ENCODE results near the gene EME1.

The EME1 gene

GRCh38 chr17:50380369-50381259, 7.6 kb downstream of the EME1 start:
- peaks cover 47% of the 10 kb centered on the region for H3K36me3 ChIP-seq (ENCODE audit: control insufficient read depth, insufficient read depth, low read length)

GRCh38 chr17:50381260-50381815, 8.3 kb downstream of the EME1 start:
- Histone ChIP-seq H3K27ac (ENCODE audit: insufficient read depth, low read depth, low read length, poor library complexity, severe bottlenecking) (no peak overlapping the region), H3K4me3 (ENCODE audit: insufficient read depth, low read depth, low read length) (no peak overlapping the region), H3K36me3 (ENCODE audit: control insufficient read depth, insufficient read depth, low read length) (peaks cover 49% of the 10 kb centered on the region), H3K4me1 (ENCODE audit: control insufficient read depth, insufficient read depth, low read length) (no peaks in the 10 kb centered on the region), H3K27me3 (ENCODE audit: control insufficient read depth, insufficient read depth, low read length, poor library complexity, severe bottlenecking) (no peaks in the 10 kb centered on the region), H3K9me3 (ENCODE audit: control insufficient read depth, low read length) (no peaks in the 10 kb centered on the region)
- 96 to 97% methylated on average over 7 of the region's 7 CpGs for WGBS, 2 experiments

More at GRCh38 chr17:50380369-50381259, 7.6 kb downstream of the EME1 start:
- WGBS, 2 experiments = 94 to 96% methylated on average over 13 of the region's 13 CpGs
- no peaks in the 10 kb centered on the region for H3K4me1 ChIP-seq (ENCODE audit: control insufficient read depth, insufficient read depth, low read length)
- no peaks in the 10 kb centered on the region for H3K9me3 ChIP-seq (ENCODE audit: control insufficient read depth, low read length)
- H3K4me3 ChIP-seq (ENCODE audit: insufficient read depth, low read depth, low read length) = no peak overlapping the region
- H3K27ac ChIP-seq (ENCODE audit: insufficient read depth, low read depth, low read length, poor library complexity, severe bottlenecking) = no peak overlapping the region
- no peaks in the 10 kb centered on the region for H3K27me3 ChIP-seq (ENCODE audit: control insufficient read depth, insufficient read depth, low read length, poor library complexity, severe bottlenecking)

DNA sequence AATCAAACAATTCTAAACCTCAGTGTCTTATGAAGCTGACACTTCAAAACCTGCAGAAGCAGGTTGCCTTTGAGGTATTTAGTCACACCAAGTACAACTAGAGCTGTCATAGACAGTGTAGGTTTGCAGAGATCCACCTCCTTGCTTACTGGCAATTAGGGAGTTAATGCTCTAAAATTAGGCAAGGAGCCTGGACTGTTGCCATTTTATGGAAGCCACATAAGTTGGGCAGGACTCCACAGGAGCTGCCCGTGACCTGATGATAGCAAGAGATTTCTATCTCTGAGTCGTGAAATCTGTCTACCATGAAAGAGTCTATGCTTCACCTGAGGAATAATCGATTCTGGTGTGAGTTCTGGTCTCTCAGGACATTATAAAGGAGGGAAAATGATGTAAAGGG, 8.9 kb downstream of the EME1 start:
- Histone ChIP-seq H3K36me3 (ENCODE audit: control insufficient read depth, insufficient read depth, low read length) (peaks cover 52% of the 10 kb centered on the region), H3K27ac (ENCODE audit: insufficient read depth, low read depth, low read length, poor library complexity, severe bottlenecking) (no peak overlapping the region), H3K4me3 (ENCODE audit: insufficient read depth, low read depth, low read length) (no peak overlapping the region), H3K9me3 (ENCODE audit: control insufficient read depth, low read length) (no peaks in the 10 kb centered on the region), H3K27me3 (ENCODE audit: control insufficient read depth, insufficient read depth, low read length, poor library complexity, severe bottlenecking) (no peaks in the 10 kb centered on the region), H3K4me1 (ENCODE audit: control insufficient read depth, insufficient read depth, low read length) (no peaks in the 10 kb centered on the region)
- WGBS, 2 experiments = 95 to 96% methylated on average over 3 of the region's 3 CpGs

DNA sequence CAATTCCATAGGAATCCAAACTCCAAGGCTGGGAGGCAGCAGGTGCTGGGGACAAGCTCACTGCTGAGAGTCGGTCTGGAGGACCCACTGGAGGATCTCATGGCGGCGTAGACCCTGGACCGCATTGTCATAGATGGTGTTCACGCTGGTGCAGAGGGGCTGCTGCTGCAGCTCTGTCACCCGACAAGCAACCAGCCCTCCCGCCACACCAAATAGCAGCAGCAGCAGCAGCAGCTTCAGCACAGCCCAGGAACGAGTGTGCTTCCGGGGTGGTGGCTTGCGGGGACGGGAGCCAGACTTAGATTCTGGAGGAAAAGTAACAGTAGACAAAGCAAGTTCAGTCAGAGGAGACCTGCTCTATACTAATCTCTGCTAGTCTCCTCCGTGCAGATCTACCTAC, 9.9 kb downstream of the EME1 start:
- Histone ChIP-seq H3K4me3 (ENCODE audit: insufficient read depth, low read depth, low read length) (no peak overlapping the region), H3K9me3 (ENCODE audit: control insufficient read depth, low read length) (no peaks in the 10 kb centered on the region), H3K36me3 (ENCODE audit: control insufficient read depth, insufficient read depth, low read length) (peaks cover 60% of the 10 kb centered on the region), H3K4me1 (ENCODE audit: control insufficient read depth, insufficient read depth, low read length) (no peaks in the 10 kb centered on the region), H3K27ac (ENCODE audit: insufficient read depth, low read depth, low read length, poor library complexity, severe bottlenecking) (no peak overlapping the region), H3K27me3 (ENCODE audit: control insufficient read depth, insufficient read depth, low read length, poor library complexity, severe bottlenecking) (no peaks in the 10 kb centered on the region)
- WGBS, 2 experiments = 93 to 96% methylated on average over 12 of the region's 12 CpGs

- Histone ChIP-seq H3K27me3 (ENCODE audit: control insufficient read depth, insufficient read depth, low read length, poor library complexity, severe bottlenecking) (no peaks in the 10 kb centered on the region), H3K27ac (ENCODE audit: insufficient read depth, low read depth, low read length, poor library complexity, severe bottlenecking) (no peak overlapping the region), H3K4me3 (ENCODE audit: insufficient read depth, low read depth, low read length) (no peak overlapping the region), H3K9me3 (ENCODE audit: control insufficient read depth, low read length) (no peaks in the 10 kb centered on the region), H3K36me3 (ENCODE audit: control insufficient read depth, insufficient read depth, low read length) (peaks cover 89% of the 10 kb centered on the region), H3K4me1 (ENCODE audit: control insufficient read depth, insufficient read depth, low read length) (no peaks in the 10 kb centered on the region)
- WGBS, 2 experiments = 93 to 94% methylated on average over 3 of the region's 3 CpGs
These were observed 13.5 kb downstream of the EME1 start for GRCh38 chr17:50386510-50386909.

DNA sequence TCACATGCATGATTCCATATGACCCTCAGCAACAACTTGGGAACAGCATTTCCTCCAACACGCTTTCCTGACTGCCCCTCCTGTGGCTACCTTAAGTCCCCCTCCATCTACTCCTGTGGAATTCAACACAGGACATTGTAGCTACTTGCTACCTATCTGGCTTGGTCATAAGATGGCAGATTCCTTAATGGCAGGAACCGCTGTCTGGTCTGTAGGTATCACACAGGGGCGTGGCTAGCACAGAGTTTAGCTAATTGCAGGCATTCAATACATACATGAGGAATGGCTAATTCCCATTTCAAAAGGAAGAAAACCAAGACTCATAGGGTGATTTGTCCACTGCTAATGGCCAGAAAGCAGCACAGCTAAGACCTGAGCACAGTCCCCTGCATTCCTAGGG, 15.7 kb downstream of the EME1 start:
- no peaks in the 10 kb centered on the region for H3K4me1 ChIP-seq (ENCODE audit: control insufficient read depth, insufficient read depth, low read length)
- peaks cover 87% of the 10 kb centered on the region for H3K36me3 ChIP-seq (ENCODE audit: control insufficient read depth, insufficient read depth, low read length)

GRCh38 chr17:50389534-50389933, 16.5 kb downstream of the EME1 start:
- no peak overlapping the region for H3K4me3 ChIP-seq (ENCODE audit: insufficient read depth, low read depth, low read length)
- no peaks in the 10 kb centered on the region for H3K27me3 ChIP-seq (ENCODE audit: control insufficient read depth, insufficient read depth, low read length, poor library complexity, severe bottlenecking)
- 93 to 97% methylated on average over 6 of the region's 6 CpGs for WGBS, 2 experiments
- no peak overlapping the region for H3K27ac ChIP-seq (ENCODE audit: insufficient read depth, low read depth, low read length, poor library complexity, severe bottlenecking)
- no peaks in the 10 kb centered on the region for H3K9me3 ChIP-seq (ENCODE audit: control insufficient read depth, low read length)
- H3K36me3 ChIP-seq (ENCODE audit: control insufficient read depth, insufficient read depth, low read length) = peaks cover 87% of the 10 kb centered on the region
- H3K4me1 ChIP-seq (ENCODE audit: control insufficient read depth, insufficient read depth, low read length) = no peaks in the 10 kb centered on the region

More for the DNA sequence above, 15.7 kb downstream of the EME1 start:
- Histone ChIP-seq H3K9me3 (ENCODE audit: control insufficient read depth, low read length) (no peaks in the 10 kb centered on the region), H3K27me3 (ENCODE audit: control insufficient read depth, insufficient read depth, low read length, poor library complexity, severe bottlenecking) (no peaks in the 10 kb centered on the region), H3K27ac (ENCODE audit: insufficient read depth, low read depth, low read length, poor library complexity, severe bottlenecking) (no peak overlapping the region), H3K4me3 (ENCODE audit: insufficient read depth, low read depth, low read length) (no peak overlapping the region)
- 95 to 96% methylated on average over 3 of the region's 3 CpGs for WGBS, 2 experiments

GRCh38 chr17:50392621-50393020, 19.6 kb downstream of the EME1 start:
- H3K27me3 ChIP-seq (ENCODE audit: control insufficient read depth, insufficient read depth, low read length, poor library complexity, severe bottlenecking) = no peaks in the 10 kb centered on the region
- no peak overlapping the region for H3K4me3 ChIP-seq (ENCODE audit: insufficient read depth, low read depth, low read length)
- no peaks in the 10 kb centered on the region for H3K9me3 ChIP-seq (ENCODE audit: control insufficient read depth, low read length)
- H3K36me3 ChIP-seq (ENCODE audit: control insufficient read depth, insufficient read depth, low read length) = peaks cover 62% of the 10 kb centered on the region
- H3K4me1 ChIP-seq (ENCODE audit: control insufficient read depth, insufficient read depth, low read length) = peaks cover 7% of the 10 kb centered on the region
- WGBS, 2 experiments = 91 to 95% methylated on average over 6 of the region's 6 CpGs
- no peak overlapping the region for H3K27ac ChIP-seq (ENCODE audit: insufficient read depth, low read depth, low read length, poor library complexity, severe bottlenecking)

DNA sequence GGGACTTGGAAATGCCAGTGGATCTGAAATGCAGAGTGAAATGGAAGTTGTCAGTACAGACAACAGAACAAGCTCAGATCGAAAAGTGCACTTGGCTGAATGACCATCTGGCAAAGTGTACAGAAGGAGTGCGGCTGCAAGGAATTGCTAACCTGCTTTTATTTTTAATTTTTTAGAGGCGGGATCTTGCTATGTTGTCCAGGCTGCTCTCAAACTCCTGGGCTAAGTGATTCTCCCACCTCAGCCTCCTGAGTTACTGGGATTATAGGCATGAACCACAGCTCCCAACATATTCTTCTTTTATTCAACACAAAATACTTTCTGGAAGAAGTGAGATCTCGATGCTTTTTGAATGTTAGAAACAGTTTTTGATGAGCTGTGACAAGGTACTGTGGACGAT, 20.7 kb downstream of the EME1 start:
- no peaks in the 10 kb centered on the region for H3K9me3 ChIP-seq (ENCODE audit: control insufficient read depth, low read length)
- H3K27ac ChIP-seq (ENCODE audit: insufficient read depth, low read depth, low read length, poor library complexity, severe bottlenecking) = no peak overlapping the region
- peaks cover 7% of the 10 kb centered on the region for H3K4me1 ChIP-seq (ENCODE audit: control insufficient read depth, insufficient read depth, low read length)
- 92 to 96% methylated on average over 5 of the region's 5 CpGs for WGBS, 2 experiments
- no peak overlapping the region for H3K4me3 ChIP-seq (ENCODE audit: insufficient read depth, low read depth, low read length)
- H3K27me3 ChIP-seq (ENCODE audit: control insufficient read depth, insufficient read depth, low read length, poor library complexity, severe bottlenecking) = no peaks in the 10 kb centered on the region
- H3K36me3 ChIP-seq (ENCODE audit: control insufficient read depth, insufficient read depth, low read length) = peaks cover 51% of the 10 kb centered on the region

DNA sequence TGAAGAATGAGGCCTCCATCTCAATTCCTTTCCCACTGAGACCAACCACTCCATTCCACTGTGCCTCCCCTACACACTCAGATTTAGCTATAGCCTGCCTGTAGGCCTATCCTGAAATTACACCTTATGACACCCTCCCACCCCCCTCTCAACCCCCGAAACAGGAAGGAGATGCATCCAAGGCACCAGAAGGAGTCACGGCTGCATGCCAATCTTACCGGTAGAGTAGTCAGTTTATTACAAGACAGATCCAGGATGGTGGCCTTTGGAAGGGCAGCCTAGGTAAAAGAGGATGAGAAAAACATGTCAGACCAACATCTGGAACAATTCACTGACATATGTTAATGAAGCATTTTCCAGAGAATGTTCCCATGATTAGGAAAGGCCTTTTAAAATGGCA, 21.7 kb downstream of the EME1 start:
- Histone ChIP-seq H3K9me3 (ENCODE audit: control insufficient read depth, low read length) (no peaks in the 10 kb centered on the region), H3K27me3 (ENCODE audit: control insufficient read depth, insufficient read depth, low read length, poor library complexity, severe bottlenecking) (no peaks in the 10 kb centered on the region), H3K36me3 (ENCODE audit: control insufficient read depth, insufficient read depth, low read length) (peaks cover 42% of the 10 kb centered on the region), H3K4me1 (ENCODE audit: control insufficient read depth, insufficient read depth, low read length) (peaks cover 7% of the 10 kb centered on the region), H3K27ac (ENCODE audit: insufficient read depth, low read depth, low read length, poor library complexity, severe bottlenecking) (no peak overlapping the region), H3K4me3 (ENCODE audit: insufficient read depth, low read depth, low read length) (no peak overlapping the region)
- 71 to 76% methylated on average over 3 of the region's 3 CpGs for WGBS, 2 experiments

Measured in ectodermal cell (in vitro differentiated cells).